WI38 (cell line): ENCODE results near the gene TVP23C.
"Not testable (repeated sequence)": the region's sequence is repeated elsewhere in the genome, so short reads cannot be mapped to it uniquely, and the experiment has no call there.

Experiments
- H3K4me3 ChIP-seq: 2 replicates; pipeline ENCODE4 v1.5.1; 2011; ENCODE audit warnings: low read depth, mild to moderate bottlenecking, control low read depth, low read length
- TF ChIP-seq, protein P1 (sequence below): IDR thresholded peaks from 2 replicates; pipeline ENCODE4 v1.5.1; 2012; ENCODE audit warnings: low read depth, mild to moderate bottlenecking, control low read depth, low read length

TVP23C gene

DNA sequence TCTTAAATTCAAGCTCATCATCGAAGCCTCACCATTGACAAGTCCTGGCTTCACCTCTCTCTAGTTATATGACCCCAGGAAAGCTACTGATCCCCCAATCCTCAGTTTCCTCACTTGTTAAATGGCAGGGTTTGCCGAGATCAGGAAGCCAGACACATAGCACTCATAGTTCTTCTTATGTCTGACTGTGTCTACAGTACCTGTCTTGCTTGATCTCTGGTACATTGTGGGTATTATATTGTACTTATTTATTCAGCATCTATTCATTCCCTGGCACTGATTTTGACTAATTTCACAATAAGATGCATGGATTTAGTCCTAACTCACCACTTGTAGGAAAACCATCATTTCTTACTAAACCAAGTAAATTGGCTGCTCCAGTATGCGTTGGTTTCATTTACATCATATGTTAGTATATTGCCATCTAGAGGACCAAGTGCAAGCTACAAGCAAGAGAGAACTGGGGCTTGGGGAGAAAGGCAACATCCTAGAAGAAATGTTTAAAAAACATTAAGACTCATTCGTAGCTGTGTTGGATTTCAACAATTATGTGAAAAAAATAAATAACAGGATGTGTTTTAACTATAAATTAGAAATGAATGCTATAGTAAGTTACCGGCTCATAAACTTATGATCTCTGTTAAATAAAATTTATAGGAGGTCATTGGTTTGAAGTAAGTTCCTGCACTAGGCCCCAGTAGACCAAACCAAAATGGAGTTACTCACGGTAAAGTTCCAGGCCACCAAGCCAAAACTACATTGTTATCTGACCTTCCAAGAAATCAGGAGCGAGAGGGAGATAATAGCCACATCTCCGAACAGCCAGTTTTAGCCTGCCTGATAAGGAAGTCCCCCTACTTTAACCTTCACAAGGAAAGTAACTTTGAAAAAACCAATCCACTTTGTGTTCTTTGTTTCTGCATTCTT lies 36.7 kb downstream of the TVP23C start:
- TF ChIP-seq, protein P1, sequence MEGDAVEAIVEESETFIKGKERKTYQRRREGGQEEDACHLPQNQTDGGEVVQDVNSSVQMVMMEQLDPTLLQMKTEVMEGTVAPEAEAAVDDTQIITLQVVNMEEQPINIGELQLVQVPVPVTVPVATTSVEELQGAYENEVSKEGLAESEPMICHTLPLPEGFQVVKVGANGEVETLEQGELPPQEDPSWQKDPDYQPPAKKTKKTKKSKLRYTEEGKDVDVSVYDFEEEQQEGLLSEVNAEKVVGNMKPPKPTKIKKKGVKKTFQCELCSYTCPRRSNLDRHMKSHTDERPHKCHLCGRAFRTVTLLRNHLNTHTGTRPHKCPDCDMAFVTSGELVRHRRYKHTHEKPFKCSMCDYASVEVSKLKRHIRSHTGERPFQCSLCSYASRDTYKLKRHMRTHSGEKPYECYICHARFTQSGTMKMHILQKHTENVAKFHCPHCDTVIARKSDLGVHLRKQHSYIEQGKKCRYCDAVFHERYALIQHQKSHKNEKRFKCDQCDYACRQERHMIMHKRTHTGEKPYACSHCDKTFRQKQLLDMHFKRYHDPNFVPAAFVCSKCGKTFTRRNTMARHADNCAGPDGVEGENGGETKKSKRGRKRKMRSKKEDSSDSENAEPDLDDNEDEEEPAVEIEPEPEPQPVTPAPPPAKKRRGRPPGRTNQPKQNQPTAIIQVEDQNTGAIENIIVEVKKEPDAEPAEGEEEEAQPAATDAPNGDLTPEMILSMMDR: peak; percentile 36; the same call in 1 of the 2 replicates
- H3K4me3 ChIP-seq: not testable (repeated sequence)

- not testable (repeated sequence) for H3K4me3 ChIP-seq
Observed at GRCh38 chr17:15524990-15525985, 38.0 kb downstream of the TVP23C start.

DNA sequence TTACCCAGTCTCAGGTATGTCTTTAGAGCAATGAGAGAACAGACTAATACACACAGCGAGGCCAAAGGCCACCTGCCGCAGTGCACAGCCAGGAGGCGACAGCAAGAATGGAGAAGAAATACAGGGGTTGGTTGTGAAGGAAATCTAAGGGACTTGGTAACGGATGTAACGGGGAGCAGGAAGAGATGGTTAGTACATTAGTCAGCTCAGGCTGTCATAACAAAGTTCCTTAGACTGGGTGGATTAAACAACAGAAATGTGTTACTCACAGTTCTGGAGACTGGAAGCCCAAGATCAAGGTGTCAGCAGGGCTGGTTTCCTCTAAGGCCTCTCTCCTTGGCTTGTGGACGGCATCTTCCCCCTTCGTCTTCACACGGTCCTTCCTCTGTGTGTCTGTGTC lies 47.1 kb downstream of the TVP23C start:
- H3K4me3 ChIP-seq: no peak overlapping the region
- TF ChIP-seq, protein P1: no peak

DNA sequence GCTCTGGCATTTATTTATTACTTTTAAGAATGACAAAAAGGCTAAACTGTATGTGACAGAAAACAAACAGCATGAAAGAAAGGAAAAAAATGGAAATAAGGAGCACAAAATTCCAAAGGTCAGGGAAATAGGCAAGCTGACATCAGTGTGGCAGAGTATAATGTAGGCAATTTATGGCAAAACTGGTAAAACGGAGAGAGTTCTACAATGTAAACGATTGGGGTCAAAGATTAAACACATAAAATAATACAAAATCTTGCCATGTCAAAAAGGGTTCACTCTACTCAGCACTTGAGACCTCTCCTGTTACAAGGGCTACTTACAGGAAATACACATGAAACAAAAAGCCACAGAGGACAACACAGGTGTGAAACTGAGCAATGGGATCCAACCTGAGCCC lies 48.8 kb downstream of the TVP23C start:
- TF ChIP-seq, protein P1: no peak
- no peak overlapping the region for H3K4me3 ChIP-seq

DNA sequence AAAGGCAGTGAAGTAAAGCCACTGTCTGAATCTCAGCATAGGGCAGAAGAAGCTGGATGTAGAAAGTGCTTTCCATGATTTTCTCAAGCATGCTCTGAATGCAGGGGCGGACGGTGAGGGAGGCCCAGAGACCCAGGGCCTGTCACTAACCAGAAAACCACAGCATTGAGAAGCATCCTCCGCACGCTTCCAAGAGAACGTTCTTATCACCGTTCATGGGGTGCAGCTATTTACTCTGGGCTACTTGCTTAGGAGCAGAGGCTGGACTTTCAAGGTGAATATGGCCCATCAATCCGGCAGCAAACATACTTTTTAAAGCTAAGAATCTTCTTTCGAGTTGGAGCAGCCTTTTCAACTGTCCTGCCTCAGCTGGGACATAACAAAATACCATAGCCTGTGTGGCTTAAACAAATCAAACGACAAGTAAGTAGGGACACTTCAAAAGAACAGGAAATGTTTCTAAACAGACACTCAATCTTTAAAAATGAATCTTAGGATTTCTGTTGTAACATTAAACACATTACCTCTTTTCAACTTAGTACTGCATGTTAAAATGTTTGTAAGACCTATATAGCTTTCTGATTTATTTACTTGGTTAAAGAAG lies 49.3 kb downstream of the TVP23C start:
- no peak overlapping the region for H3K4me3 ChIP-seq
- TF ChIP-seq, protein P1: no peak

DNA sequence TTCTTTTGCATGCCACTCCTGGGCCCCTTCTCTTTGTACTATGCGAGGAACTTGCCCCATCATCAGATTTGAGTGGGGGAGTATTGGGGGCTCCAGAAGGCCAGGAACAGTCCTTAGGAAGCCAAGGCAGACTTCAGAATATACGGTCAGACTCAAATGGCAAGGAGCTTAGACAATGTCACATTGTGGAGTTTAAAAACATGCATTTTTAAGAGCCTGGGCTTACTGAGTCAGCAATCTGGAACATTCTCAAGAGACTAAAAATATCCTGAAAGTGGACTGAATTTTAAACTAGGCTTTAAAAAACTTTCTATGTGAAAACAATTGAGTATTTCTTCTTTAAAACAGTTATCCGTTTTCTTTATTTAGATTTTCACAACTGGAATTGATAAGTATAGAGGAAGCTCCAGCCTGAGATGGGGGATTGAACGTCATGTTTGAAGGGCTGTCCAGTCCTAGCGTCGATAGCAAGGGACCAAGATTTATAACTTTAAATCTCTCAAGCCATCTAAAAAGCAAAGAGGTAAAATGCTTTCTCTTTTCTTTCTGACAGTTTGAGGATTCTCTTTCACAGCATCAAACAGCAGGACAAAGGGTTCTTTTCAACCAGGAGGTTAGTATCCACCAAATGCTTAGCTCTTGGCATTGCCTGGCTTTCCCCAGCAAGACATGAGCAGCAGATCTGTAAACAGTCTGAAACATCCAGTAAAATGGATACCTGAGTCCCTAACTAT lies 50.1 kb downstream of the TVP23C start:
- TF ChIP-seq, protein P1: no peak
- H3K4me3 ChIP-seq: no peak overlapping the region
